ENCODE results near the gene HSPA12A. TPM values are rescaled to one million over a fixed set of nuclear protein-coding genes. Genes with fewer than 3 reads are reported as not detected.
A peak's percentile ranks its signal among the peaks of the same experiment; 100 is the strongest.

The HSPA12A gene
- total RNA-seq, 1 experiment from 2014 or later: 11.0 TPM

DNA sequence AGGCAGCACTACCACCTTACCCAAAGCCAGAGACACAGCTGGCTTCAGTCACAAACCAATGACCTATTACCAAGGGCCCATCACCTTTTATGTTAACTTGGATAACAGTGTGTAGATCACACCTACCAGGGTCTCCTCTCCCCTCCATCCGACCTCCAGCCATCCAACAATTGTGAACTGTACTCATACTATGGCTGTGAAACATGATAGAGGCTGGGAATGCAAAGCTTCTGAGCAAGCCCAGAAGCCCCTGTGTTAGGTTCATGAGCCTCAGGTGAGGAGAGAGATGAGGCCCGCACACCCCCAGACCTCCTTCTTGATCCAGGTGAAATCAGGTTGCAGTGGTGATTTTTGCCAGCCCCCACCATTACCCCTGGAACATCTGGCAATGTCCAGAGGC is 73.9 kb downstream of the HSPA12A start:
- DNase-seq (ENCODE audit: low read depth): no peak

DNA sequence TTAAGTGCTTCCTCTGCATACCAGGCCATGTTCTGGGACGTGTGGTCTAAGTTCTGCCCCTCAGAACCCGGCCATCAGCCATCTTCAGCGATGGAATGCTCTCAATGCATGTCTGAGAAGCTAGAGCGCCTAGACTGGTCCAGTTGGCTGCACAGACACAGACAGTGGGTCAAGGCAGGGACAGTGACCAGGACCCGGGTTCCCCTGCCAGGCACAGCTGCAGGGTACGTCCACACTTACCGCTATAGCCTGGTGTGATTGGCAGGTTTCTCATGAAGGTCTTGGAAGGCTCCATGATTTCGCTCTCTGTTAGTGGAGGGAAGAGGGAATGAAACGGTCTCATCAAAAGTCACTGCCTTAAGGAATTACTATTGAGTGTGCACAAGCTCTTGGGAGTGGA is 74.3 kb downstream of the HSPA12A start:
- no peak for DNase-seq (ENCODE audit: low read depth)

DNA sequence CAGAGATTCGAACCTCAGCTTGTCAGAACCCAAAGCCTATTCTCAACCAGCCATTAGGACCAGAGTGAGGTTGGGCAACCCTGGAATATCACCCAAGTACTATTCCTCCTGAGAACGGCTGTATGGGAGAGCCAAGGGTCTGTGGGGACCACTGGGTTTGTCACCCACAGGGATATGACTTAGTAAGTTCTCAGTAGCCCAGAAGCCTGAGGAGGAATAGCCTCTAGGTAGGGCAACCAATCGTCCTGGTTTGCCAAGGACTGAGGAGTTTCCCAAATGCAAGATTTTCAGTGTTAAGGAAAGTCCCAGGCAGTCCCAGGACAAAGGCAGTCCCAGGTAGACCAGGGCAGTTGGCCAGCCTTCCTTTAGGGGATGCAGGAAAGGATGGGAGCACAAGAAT is 74.9 kb downstream of the HSPA12A start:
- no peak for DNase-seq (ENCODE audit: low read depth)

DNA sequence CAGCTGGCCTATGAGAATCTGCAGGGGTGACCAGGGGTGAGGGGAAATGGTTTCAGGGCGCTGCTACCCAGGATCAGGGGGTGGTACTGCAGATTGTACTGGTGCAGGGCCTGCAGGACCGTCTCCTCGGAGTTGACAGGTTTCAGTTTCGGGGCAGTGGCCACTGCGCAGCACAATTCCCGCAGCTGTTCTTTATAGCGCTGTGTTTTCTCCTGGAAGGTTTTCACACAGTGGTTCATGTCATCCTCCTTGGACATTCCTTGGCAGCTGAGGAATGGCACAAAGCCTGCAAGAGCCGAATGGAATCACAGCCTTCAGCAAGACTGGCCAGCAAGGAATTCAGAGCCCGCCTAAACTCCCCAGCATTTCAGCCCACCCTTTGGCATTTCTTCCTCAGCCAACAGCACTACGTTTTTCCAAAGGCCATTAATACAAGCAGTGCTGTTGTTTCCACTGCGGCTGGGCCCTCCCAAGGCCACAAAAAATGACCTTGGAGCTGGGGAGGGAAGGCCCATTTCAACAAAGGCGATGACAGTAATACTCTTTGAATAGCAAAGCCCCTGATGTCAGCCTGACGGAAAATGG is 76.7 kb downstream of the HSPA12A start:
- DNase-seq (ENCODE audit: low read depth): no peak

DNA sequence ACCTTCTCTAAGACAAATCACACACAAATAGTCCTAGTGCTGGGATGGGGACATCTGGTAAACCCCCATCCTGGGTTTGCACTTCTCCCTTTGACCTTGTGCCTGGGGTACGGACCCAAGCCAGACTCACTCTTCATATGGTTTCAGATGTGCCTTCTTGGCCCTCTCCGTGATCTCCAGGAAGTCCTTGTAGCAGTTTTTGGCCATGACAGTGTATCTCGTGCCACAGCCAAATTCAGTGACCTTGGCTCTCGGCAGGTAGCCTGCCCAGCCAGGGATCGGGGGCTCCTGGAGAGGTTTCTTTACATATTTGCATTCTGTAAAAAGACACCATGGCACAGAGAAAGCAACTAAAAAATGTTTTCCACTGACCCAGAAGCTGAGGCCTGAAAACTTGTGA is 77.7 kb downstream of the HSPA12A start:
- DNase-seq (ENCODE audit: low read depth): no peak

DNA sequence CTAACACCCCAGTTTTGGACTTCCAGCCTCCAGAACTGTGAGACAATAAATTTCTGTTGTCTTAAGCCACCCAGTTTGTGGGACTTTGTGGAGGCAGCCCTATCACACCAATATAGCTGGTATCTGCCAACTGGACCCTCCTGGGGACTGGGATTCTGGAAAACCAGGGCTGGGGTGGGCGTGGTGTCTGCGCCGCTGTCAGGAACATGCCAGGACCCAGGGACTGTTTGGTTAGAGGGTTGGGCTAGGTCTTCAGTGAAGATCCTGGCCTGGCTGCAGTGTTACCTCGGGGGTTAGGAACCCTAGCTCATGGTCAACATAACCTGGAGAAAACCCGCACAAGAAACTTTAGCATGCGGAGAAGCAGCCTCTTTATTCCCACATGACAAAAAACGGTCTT is 79.0 kb downstream of the HSPA12A start:
- DNase-seq (ENCODE audit: low read depth): no peak

DNA sequence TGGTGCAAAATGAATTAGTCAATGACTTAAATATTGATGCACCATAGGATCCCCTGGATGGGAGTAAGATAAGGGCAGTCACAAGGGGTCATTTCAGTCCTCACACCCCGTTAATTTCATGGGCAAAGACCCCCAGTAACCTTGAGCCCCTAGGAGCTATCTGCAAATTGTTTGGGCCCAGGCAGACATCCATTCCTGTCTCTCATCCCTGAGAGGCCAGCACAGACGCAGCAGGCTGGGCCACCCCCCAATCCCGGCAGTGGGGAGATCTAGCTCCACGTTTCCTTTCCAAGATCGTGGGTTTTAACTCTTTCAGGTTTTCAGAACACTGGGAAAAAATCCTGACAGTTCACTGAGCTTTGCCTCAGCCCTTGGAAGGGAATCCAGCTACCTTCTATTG is 81.5 kb downstream of the HSPA12A start:
- DNase-seq (ENCODE audit: low read depth): no peak

DNA sequence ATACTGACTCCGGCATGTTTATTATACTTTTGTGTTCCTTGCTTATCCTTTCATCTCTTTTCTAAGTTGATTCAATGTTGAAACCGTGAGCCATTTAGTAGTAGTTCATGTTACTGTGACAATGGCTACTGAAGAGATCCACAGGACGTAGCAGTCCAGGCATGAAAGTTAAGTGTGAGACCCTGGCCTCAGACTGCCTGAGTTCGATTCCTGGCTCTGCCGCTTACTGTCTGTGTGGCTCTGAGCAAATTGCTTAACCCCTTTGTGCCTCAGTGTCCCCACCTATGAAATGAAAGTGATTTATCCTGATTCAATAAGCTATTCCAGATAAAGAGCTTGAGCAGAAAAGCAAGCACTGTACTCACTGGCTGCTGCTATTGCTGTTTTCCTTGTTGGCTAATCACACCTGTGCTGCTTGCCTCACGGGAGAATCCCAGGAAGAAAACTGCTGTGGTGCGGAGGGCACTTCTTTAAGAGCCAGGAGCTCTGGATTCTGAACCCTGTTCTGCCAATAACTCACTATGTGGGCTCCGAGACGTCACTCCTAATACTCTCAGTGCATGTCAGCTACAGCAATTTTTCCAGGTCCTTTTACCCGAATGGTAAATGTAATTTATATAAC is 83.2 kb downstream of the HSPA12A start:
- no peak for DNase-seq (ENCODE audit: low read depth)

DNA sequence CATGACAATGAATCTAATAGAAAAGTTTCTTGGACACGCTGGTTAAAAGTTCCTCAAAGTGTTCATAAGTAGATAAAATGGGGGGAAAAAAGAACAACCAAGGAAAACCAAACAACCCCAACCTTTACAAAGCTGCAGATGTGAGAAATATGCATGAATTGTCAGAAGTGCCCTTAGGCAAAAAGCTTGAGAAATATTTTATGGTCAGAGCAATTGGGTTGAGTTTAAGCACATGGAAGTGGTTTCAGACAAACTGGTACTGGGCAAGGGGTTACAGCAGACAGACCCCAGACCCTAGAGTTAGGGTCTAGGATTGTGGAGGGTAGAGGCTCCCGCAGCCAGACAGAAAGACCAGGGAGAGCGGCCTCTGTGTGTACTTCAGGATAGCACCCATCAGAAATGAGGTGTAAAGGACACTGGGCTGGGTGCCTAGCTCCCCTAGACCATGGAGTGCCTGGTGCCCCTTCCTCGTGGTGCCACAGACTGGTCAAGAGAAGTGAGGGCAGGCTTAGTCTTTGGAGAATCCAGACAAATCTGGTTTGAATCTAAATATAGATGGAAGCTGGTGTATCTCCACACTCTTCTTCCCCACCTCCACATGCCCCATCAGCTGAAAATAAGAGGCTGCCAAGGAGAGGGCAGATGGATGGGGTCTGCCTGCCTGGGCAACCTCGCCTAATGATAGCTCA is 84.4 kb downstream of the HSPA12A start:
- DNase-seq (ENCODE audit: low read depth): no peak

DNA sequence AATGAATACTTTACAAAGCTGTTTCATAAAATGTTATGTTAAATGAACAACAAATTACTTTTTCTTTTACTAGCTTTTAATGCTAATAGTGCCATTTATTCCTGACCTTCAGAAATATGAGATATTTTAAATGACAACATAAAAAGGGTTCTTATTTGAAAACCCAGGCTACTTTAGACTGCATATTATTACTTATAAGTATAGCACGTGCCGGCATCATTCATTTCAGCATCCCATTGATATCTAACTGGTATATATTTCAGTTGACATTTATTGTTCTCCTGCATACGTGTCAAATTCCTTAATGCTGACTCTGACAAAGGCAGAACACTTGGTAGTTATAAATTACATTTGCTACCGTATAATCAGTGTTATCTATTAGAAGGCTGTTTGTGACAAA is 86.3 kb downstream of the HSPA12A start:
- no peak for DNase-seq (ENCODE audit: low read depth)

DNA sequence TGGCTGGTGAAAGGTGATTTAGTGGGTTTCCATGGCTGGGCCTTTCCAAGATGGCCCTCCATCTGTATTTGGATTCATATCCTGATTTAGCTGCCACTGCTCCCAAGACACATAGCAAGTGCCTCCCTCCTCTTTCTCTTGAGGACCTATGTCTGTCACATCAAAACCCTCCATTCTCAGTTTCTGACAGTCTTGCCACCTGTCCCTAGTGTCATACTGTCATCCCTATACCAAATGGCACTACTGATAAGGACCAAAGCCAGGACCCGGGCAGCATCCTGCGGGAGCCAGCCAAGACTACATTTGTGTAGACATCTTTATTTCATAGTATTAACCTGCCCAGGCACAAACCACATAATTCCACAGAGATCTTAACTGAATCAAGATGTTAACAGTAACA is 86.8 kb downstream of the HSPA12A start:
- DNase-seq (ENCODE audit: low read depth): no peak

DNA sequence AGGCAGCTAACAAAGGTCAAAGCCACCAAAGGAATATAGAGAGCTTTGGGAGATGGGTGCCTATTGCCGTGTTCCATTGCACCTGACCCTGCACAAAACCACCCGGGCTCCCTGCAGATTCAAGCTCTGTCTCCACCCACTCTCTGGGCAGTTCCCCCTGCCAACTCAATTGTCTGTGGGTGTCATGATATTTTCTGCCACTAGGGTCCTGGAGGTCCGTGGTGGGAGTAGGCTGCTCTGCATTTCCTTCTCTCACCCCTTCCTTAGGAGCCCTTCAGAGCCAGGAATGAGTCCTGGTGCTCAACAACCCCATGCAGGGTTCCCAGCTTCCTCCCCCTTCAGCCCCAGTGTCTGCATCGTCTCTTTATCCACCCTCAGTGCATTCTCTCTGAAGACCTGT is 87.5 kb downstream of the HSPA12A start:
- DNase-seq (ENCODE audit: low read depth): no peak

DNA sequence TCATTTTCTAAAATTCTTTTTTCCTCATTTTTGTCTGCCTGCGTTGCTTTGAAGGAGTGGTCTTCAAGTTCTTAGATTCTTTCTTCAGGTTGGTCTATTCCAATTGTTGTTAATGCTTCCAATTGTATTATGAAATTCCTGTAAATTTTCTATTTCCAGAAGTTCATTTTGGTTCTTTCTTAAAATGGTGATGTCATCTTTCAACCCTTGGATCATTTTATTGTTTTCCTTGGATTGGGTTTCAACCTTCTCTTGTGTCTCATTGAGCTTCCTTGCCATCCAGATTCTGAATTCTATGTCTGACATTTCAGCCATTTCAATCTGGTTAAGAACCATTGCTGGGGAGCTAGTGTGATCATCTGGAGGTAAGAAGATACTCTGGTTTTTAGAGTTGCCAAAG is 88.5 kb downstream of the HSPA12A start:
- no peak for DNase-seq (ENCODE audit: low read depth)

DNA sequence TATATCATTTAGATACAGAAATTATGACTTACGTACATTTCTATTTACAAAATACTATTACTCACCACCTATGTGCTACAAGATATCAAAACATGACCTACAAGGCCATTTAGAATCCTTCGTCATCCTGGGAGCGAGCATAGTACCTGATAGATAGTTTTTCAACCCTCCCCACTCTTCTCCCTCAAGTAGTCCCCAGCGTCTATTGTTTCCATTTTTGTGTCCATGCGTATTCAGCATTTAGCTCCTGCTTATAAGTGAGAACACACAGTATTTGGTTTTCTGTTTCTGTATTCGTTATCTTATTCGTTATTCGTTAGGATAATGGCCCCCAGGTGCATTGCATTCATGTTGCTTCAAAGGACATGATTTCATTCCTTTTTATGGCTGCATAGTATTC is 93.5 kb downstream of the HSPA12A start:
- no peak for DNase-seq (ENCODE audit: low read depth)

DNA sequence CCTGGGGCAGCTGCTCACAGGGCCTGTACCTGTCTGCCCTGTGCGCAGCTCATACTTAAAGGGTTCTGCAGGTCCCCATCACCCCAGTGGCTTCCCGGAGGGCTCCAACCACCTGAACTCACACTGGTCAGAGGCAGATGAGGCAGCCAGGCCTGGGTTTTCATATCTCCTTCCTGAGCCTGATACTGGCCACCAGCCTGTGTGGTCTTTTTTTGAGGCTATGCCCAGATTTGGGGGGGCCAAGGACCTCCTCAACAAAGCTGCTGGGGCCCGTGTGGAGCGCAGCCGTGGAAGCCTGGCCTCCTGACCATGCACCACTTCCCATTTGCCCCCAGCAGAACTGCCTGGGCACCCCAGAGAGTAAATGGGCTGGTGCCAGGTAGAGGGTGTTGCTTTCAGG is 95.9 kb downstream of the HSPA12A start:
- no peak for DNase-seq (ENCODE audit: low read depth)

DNA sequence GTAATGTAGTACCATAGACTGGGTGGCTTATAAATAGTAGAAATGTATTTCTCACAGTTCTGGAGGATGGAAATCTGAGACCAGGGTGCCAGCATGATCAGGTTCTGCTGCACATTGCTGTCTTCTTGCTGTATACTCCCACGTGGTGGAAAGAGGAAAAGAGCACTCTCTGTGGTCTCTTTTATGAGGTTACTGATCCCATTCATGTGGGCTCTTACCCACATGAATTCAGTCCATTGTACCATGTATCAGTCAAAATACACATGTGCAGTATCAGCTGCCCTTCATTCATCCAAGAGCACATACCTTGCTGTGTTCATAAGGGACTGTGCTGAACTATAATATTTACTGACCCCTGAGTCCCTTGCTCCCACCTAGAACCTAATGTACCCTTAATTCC is 104.5 kb downstream of the HSPA12A start:
- DNase-seq (ENCODE audit: low read depth): peak; percentile 19

DNA sequence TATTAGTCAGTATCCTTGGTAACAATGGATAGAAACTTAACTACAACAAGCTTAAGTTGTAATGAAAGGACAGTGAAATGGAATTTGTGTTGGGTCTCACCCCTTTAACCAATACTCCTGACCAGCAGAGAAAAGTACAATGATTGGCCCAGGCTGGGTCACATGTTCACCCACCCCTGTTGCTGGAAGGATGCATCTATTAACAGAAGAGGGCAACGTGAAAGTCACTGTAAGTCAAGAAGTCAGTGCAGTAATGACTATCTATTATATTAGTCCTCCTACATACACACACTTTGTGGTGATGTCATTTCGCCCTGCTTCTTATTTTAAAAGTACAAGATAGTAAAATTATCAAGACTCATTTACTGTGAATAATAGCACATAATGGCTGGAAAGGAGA is 105.4 kb downstream of the HSPA12A start:
- DNase-seq (ENCODE audit: low read depth): no peak

DNA sequence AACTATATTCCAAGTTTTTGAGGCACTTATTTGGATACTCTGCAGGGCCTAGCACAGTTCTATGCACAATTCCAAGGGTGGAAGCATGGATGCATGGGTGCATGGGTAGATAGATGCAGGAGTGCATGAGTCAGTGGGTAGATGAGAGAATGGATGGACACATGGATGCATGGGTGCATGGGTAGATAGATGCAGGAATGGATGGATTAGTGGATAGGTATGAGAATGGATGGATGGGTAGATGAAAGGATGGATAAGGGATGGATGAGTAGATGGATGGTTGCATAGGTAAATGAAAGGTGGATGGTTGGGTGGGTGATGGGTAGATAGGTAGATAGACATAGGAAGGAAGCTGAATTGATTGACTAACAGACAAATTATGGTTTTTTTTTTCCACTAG is 106.0 kb downstream of the HSPA12A start:
- no peak for DNase-seq (ENCODE audit: low read depth)

DNA sequence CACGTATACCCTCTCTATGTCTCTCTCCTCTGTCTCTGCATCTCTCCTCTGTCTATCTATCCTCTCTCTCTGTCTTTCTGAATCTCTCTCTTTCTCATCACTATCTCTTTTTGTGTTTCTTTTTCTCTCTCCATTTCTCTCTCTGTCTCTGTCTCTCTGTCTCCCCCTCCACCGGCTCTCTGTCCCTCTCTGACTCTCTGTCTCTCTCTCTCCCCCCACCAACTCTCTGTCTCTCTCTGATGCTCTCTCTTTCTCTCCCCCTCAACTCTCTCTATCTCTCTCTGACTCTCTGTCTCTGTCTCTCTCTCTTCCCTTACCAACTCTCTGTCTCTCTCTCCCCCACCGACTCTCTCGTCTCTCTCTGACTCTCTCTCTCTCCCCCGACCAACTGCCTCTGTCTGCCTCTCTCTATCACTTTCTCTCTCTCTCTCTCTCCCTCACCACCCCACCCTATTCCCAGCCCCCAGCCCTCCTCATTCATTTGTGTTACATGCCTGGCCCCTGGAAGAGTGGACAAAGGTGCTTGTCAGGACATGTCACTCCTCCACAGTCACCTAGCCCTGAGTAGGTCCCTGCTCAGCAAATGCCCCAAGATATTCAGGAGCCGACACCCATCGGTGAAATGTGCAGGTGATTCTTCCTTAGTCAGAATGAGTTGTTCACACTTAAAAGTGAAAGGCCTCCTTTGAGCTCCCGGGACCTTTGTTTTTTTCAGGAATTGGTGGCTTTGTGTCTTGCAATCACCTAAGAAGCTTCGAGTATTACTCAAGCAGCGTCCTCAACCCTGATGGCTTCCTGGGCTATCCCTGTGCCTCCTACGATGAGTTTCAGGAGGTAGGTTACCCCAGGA is 108.0 kb downstream of the HSPA12A start:
- no peak for DNase-seq (ENCODE audit: low read depth)

DNA sequence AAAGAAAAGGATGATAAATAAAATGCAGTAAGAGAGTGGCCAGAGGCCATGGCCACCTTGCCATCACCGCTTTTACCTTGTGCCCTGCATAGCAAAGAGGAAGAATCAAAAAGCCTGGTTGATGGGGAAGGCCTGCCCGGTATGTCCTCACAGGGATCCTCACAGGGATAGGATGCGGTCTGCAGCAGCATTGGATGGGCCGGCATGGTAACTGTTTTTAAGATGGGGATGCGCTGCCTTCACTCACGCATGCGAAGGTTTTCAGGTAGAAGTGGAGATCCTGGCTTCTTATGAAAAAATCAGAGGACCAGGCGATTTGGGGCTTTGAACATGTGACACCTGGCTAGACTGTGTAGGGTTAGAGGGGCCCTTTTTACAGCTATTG is 109.2 kb downstream of the HSPA12A start:
- no peak for DNase-seq (ENCODE audit: low read depth)

DNA sequence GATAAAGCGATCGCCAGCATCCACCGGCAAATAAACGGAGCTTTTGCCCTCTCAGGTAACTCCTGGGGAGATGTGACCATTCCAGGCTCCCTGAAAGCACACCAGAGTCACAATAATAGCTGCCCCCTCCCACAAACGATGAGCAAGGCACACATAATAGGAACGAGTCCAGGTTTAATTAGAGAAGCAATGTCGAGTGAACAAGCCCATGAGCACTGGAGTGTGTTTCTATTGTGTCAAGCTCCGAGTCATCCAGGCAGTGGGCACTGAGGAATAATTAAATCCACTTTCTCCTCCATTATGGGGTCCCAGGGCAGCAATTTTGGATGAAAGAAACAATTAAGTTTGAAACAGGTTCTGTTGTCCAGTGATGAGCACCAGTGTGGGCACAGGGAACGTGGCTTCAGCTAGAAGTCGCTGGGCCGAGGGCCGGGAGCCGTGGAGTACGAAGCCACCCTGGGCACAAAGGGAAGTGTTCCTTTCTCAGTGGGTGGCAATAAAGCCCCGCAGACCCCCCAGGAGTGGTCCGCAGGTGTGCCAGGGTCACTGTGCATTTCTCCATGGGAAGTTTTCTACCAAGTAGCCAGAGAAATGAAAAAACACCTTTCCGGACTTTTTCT is 109.7 kb downstream of the HSPA12A start:
- no peak for DNase-seq (ENCODE audit: low read depth)

DNA sequence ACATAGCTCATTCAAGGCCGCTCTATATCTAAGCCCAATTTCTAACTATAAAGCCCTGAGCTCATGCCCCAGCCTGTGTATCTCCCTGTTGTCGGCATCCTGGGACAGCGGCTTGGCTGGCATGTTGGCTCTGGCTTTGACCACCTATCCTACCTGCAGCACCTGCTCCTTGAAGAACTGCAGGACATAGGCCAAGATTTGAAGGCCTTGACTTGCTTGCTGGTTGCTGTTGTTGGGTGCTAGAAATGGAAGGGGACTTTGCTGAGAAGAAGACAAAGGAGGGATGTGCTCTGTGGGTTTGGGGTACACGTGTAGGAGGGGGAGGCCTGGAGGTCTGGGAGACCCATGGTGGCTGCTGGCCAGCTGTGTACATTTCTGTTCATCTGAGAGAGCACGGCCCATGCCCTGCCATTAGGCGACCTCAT is 110.5 kb downstream of the HSPA12A start:
- DNase-seq (ENCODE audit: low read depth): no peak

Measured in Daoy (cell line).